IPS DF 6.9 (cell line): ENCODE results near the gene MAGEF1.

Experiments used
- DNase-seq: peaks from one replicate; pipeline ENCODE4 v3.0.0-alpha.2; 2013; ENCODE audit warnings: low read depth, low spot score
- H3K27ac ChIP-seq: one replicate; pipeline ENCODE4 v1.5.1; 2013; ENCODE audit warnings: low read length, control low read depth
- H3K27me3 ChIP-seq: 2 replicates; pipeline ENCODE4 v1.6.1; 2013; ENCODE audit warnings: mild to moderate bottlenecking, low read length; ENCODE audit not compliant: control insufficient read depth, insufficient read depth
- H3K36me3 ChIP-seq: 2 replicates; pipeline ENCODE4 v1.6.1; 2013; ENCODE audit warnings: low read length; ENCODE audit not compliant: control insufficient read depth, insufficient read depth
- H3K4me1 ChIP-seq: 2 replicates; pipeline ENCODE4 v1.6.1; 2013; ENCODE audit warnings: low read length; ENCODE audit not compliant: control insufficient read depth, insufficient read depth
- H3K4me3 ChIP-seq: 2 replicates; pipeline ENCODE4 v1.5.1; 2013; ENCODE audit warnings: mild to moderate bottlenecking, low read length
- H3K9me3 ChIP-seq: 2 replicates; pipeline ENCODE4 v1.6.1; 2013; ENCODE audit warnings: low read length, inconsistent platforms; ENCODE audit not compliant: control insufficient read depth, insufficient read depth
- WGBS: extraction: QIAGEN DNeasy Blood & Tissue Kit; methylation state at CpG from one replicate; pipeline ENCODE4 v1.1.7; 2013; ENCODE audit warnings: mixed read lengths, missing lambda C conversion rate; ENCODE audit not compliant: insufficient read length, insufficient coverage; 5-methylcytosine and 5-hydroxymethylcytosine counted together

Gene MAGEF1

DNA sequence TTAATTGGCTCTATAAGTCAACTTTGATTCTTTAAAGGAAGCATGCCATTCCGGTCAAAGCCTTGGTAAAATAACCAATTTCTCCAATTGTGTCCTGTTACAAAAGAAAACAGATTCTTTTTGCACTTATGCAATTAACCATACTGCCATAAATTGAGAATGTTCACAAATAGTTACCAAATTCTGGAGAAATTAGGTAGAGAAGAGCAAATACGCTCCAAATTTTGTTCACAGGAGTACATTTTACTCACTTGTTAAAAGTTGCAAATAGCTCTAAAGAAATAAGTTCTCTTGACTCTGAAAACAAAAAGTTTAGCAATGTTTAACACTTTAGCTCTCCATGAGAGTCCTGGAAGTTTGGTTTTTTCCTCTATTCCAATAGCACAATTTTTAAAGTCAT is 11.1 kb downstream of the MAGEF1 start:
- H3K4me1 ChIP-seq = no peaks in the 10 kb centered on the region; the same call in 1 of the 2 replicates
- H3K4me3 ChIP-seq = no peak overlapping the region
- WGBS = no CpG with 5 or more reads among the region's 2 CpGs
- no peaks in the 10 kb centered on the region for H3K36me3 ChIP-seq
- no peak for DNase-seq
- H3K9me3 ChIP-seq = no peaks in the 10 kb centered on the region
- no peak overlapping the region for H3K27ac ChIP-seq
- no peaks in the 10 kb centered on the region for H3K27me3 ChIP-seq

DNA sequence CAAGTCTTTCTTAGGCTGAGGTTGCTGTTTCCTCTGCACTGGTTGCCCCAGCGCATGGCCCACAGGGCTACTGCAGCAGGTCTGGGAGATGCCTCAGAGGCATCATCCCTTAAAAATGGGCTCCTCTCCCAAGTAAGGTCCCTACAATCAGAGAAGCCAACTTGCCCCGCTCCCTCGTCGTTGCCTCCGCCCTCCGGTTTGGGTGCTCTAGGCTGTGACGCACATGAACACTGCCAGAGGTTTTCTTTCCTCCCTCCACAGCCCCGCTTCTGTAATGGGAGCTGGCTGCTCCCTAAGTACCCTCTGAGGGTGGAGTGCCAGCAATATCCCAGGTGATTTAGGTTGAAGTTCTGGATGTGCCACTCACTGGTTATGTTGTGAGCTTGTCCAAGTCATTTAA is 14.0 kb downstream of the MAGEF1 start:
- no peak for DNase-seq
- WGBS = no CpG with 5 or more reads among the region's 8 CpGs
- Histone ChIP-seq H3K4me3 (no peak overlapping the region), H3K27ac (no peak overlapping the region), H3K9me3 (no peaks in the 10 kb centered on the region), H3K27me3 (no peaks in the 10 kb centered on the region), H3K36me3 (no peaks in the 10 kb centered on the region), H3K4me1 (peaks cover 2% of the 10 kb centered on the region)

DNA sequence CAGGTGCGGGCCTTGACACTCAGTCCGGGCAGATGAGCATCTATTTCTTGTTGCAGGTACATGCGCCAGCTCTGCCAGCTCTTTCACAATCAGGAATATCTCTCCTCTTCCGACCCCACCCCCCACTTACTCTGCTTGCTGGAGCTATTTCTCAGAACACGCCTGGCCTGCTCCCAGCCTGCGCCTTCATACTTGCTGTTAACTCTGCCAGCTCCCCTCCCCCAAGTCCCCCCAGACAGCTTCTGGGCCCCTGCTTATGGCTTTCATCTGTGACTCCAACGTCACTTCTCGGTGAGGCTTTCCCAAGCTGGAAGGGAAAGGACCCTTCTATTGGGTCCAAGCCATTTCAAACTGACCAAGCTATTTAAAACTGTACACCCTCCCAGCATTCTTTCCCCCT is 15.2 kb downstream of the MAGEF1 start:
- Histone ChIP-seq H3K4me1 (peaks cover 3% of the 10 kb centered on the region), H3K9me3 (no peaks in the 10 kb centered on the region), H3K4me3 (no peak overlapping the region), H3K27me3 (no peaks in the 10 kb centered on the region), H3K36me3 (no peaks in the 10 kb centered on the region), H3K27ac (no peak overlapping the region)
- DNase-seq = no peak
- WGBS = no CpG with 5 or more reads among the region's 8 CpGs

DNA sequence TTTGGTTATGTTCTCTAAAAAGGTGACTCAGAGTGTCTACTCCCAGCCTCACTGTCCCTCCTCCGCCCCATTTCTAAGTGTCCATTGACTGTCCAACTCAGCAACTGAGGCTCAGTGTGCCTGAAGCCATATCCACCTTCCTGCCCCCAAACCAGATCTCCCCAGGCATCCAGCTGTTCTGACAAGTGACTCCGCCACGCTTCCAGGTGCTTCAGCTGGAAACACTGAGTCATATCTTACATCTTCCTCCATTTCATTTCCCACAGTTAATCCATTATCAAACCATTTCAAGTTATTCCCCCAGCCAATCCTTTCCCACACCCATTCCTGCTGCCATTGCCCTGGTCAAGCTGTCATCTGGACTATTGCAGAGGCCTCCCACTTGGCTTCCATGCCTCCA is 17.1 kb downstream of the MAGEF1 start:
- Histone ChIP-seq H3K9me3 (no peaks in the 10 kb centered on the region), H3K36me3 (no peaks in the 10 kb centered on the region), H3K27ac (no peak overlapping the region), H3K27me3 (no peaks in the 10 kb centered on the region), H3K4me1 (peaks cover 3% of the 10 kb centered on the region), H3K4me3 (no peak overlapping the region)
- whole genome bisulfite sequencing = no CpG with 5 or more reads among the region's 3 CpGs
- DNase-seq = no peak

DNA sequence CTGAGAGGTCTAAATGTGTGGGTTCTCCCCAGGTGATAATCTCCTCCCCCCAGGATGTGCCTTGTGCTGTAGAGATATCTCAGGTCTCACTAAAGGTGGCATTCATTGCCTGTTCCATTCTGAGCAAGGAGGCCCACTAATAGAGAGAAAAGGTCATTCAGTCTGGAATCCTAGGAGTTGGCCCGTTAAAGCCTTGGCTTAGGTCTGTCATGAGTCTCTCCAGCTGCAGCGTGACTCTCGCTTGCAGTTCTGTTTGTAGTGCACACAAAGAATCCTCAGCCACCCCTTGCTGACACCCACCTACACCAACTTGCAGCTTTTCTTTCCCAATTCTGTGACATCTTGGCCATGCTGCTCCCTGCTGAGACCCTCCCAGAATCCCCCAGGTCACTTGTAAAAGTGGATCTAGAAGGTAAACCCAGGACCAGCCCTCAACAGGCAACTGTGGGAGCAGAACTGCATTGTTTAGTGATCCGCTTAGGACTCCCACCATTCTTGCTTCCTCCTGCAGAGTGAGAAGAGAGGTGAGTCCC is 17.7 kb downstream of the MAGEF1 start:
- Histone ChIP-seq H3K4me1 (peaks cover 3% of the 10 kb centered on the region), H3K9me3 (no peaks in the 10 kb centered on the region), H3K27ac (no peak overlapping the region), H3K27me3 (no peaks in the 10 kb centered on the region), H3K36me3 (no peaks in the 10 kb centered on the region), H3K4me3 (no peak overlapping the region)
- WGBS = no CpG with 5 or more reads among the region's 4 CpGs
- DNase-seq = no peak

DNA sequence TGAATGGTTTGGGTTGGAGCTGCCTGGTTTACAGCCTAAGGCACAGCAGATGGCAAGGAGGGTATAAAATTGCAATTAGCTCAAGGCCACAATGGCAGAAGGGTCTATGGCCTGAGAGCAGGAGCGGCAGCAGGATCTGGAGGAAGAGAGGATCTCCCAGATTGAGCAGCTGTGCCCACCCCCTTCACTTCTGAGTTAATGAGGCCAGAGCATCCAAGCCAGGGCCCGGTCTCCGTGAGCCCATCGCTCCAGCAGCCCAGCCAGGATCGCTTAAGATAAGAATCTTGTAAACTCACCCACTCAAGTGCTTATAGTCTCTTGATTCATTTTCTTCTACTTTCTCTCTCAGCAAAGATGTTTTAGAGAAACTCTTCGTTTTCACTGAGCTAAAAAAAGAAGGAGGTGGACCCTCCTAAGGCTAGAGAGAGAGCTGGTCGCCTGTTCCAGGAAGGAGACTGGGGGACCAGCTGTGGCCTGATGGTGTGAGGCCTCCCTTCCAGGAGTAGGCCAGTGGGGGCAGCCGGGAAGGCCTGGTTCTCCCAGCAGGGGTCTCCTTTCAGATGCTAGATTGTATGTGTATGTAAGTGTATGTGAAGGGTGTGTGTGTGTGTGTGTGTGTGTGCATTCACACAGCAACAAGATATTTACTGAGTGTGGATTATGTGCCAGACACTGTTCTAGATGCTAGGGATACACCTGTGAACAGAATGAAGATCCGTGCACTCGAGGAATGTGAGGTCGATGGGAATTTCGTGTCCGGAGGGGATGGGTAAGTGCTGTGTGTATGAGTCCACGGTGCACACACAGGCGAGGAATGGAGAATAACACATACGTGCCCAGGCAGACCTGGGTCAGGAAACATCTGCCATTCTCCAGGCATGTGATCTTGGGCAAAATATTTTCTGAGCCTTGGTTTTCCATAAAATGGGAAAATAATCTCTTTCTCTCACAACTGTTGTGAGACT is 18.6 kb downstream of the MAGEF1 start:
- WGBS = no CpG with 5 or more reads among the region's 16 CpGs
- no peaks in the 10 kb centered on the region for H3K9me3 ChIP-seq
- H3K27me3 ChIP-seq = no peaks in the 10 kb centered on the region
- H3K36me3 ChIP-seq = no peaks in the 10 kb centered on the region
- no peak for DNase-seq
- peaks cover 3% of the 10 kb centered on the region for H3K4me1 ChIP-seq
- H3K27ac ChIP-seq = no peak overlapping the region
- no peak overlapping the region for H3K4me3 ChIP-seq

DNA sequence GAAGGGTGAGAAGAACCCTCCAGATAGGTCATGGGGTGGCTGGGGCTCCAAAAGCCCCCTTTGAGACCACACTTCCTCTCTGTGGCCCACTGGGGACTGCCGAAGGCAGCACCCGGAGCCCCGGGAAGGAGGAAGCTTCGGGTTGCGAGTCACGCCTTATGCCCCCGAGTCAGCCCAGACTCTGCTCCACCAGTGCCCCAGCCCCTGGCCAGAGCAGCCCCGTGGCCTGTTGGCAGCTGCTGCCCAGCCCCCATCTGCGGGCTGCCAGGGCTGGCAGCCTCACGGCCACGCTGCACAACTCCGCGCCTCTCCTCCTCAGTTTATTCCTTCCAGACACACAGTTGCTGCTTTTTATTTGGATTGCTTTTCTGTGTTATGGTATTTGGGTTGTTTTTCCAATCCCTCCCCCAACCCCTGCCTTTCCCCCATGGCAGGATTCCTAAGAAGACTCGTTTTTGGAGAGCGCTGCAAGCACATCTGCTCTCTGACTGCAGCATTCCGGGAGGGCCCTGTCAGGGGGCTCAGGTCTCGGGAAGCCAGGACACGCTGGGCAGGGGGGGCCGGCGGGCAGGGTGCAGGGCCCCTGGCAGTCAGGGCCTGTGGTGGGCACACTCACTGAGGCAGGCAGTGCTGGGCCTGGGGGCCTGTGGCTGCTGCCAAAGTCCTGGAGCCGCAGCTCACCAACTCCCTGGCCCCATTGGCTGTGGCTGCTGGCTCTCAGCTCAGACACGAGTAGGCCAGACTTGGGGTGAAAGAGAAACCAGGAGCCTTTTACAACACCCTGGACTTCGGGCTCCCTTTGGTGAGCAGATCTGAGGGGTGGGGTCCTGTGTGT is 20.2 kb downstream of the MAGEF1 start:
- Histone ChIP-seq H3K4me3 (no peak overlapping the region), H3K27ac (no peak overlapping the region), H3K9me3 (no peaks in the 10 kb centered on the region), H3K27me3 (no peaks in the 10 kb centered on the region), H3K4me1 (peaks cover 3% of the 10 kb centered on the region), H3K36me3 (no peaks in the 10 kb centered on the region)
- DNase-seq = no peak
- WGBS = no CpG with 5 or more reads among the region's 23 CpGs

DNA sequence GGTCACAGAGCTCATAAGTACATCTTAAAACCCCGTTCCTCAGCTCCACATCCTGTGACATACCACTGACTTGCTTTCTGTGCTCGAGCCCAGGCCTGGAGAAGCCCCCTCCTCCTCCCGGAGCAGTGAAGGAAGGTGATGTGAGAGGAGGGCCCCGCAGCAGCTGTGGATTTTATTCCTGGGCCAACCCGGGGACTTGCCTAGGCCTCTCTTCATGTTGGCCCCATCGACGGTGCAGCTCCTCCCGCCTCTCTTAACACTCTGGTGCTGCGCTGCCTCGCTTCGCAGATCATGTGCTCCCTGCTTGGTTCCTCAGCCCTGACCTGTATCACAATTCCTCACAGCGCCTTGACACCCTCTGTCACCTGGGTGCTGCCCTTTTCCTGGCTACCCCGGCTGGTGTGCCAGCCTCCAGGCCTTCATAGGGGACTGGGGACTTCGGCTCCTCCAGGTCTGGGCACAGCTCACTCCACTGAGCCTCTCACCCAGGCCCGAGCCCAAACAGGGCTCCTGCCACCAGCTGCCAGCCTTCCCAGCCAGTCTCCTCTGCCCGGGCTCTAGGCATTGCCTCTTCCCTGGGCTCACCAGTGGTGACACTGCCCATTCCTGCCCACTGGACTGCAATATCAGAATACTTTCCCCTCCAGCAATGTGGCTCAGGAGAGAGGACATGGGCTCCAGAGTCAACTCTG is 21.5 kb downstream of the MAGEF1 start:
- peaks cover 6% of the 10 kb centered on the region; the same call in 1 of the 2 replicates for H3K4me1 ChIP-seq
- H3K4me3 ChIP-seq = no peak overlapping the region
- WGBS = no CpG with 5 or more reads among the region's 16 CpGs
- DNase-seq = no peak
- H3K27me3 ChIP-seq = no peaks in the 10 kb centered on the region
- H3K36me3 ChIP-seq = no peaks in the 10 kb centered on the region
- H3K27ac ChIP-seq = no peak overlapping the region
- H3K9me3 ChIP-seq = no peaks in the 10 kb centered on the region

DNA sequence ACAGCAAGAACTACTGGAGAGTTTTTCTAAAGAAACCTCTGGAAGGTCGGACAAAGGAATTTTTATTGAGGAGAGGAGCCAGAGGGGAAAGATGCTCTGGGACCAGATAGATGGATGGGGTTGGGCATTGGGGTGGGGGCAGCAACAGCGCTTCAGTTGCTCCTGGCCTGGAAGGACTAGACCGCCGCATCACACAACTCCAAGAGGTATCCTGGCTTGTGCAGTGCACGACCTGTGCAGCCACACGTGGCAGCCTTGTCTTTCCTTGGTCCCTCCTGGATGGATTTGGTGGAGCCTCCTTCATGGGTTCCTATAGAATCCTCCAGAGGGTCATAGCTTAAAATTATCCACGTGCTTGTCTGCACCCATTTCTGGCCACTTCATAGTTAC is 23.0 kb downstream of the MAGEF1 start:
- no peaks in the 10 kb centered on the region for H3K9me3 ChIP-seq
- no peaks in the 10 kb centered on the region for H3K27me3 ChIP-seq
- no peak overlapping the region for H3K4me3 ChIP-seq
- H3K36me3 ChIP-seq = no peaks in the 10 kb centered on the region
- DNase-seq = no peak
- no peak overlapping the region for H3K27ac ChIP-seq
- peaks cover 6% of the 10 kb centered on the region; the same call in 1 of the 2 replicates for H3K4me1 ChIP-seq
- WGBS = no CpG with 5 or more reads among the region's 7 CpGs
